WTC11 (cell line): ENCODE results near the gene MYL10.

Experiments
- CREM ChIP-seq: sonication (generic); formaldehyde crosslinking; IDR thresholded peaks from 2 replicates; pipeline ENCODE4 v1.8.1; 2022; ENCODE audit warnings: mild to moderate bottlenecking, missing genetic modification reagents, moderate library complexity
- CTCF ChIP-seq: fragments of 200-600 bp; IDR thresholded peaks from 2 replicates; pipeline ENCODE4 v1.8.0; 2022; ENCODE audit warnings: antibody characterized with exemption
- ELF4 ChIP-seq: sonication (generic); formaldehyde crosslinking; IDR thresholded peaks from 2 replicates; pipeline ENCODE4 v1.8.1; 2022; ENCODE audit warnings: low read depth, mild to moderate bottlenecking, moderate library complexity, missing genetic modification reagents
- FOXK1 ChIP-seq: sonication (generic); formaldehyde crosslinking; IDR thresholded peaks from 2 replicates; pipeline ENCODE4 v1.8.0; 2022; ENCODE audit warnings: mild to moderate bottlenecking, moderate library complexity, missing genetic modification reagents
- JUN ChIP-seq: sonication (generic); formaldehyde crosslinking; IDR thresholded peaks from 2 replicates; pipeline ENCODE4 v1.8.0; 2023; ENCODE audit warnings: mild to moderate bottlenecking, missing genetic modification reagents
- SMAD4 ChIP-seq: sonication (generic); formaldehyde crosslinking; IDR thresholded peaks from 2 replicates; pipeline ENCODE4 v1.8.0; 2022; ENCODE audit warnings: mild to moderate bottlenecking, missing genetic modification reagents
- ZNF263 ChIP-seq: sonication (generic); formaldehyde crosslinking; IDR thresholded peaks from 2 replicates; pipeline ENCODE4 v1.8.1; 2022; ENCODE audit warnings: low read depth, mild to moderate bottlenecking, moderate library complexity, missing genetic modification reagents

DNA sequence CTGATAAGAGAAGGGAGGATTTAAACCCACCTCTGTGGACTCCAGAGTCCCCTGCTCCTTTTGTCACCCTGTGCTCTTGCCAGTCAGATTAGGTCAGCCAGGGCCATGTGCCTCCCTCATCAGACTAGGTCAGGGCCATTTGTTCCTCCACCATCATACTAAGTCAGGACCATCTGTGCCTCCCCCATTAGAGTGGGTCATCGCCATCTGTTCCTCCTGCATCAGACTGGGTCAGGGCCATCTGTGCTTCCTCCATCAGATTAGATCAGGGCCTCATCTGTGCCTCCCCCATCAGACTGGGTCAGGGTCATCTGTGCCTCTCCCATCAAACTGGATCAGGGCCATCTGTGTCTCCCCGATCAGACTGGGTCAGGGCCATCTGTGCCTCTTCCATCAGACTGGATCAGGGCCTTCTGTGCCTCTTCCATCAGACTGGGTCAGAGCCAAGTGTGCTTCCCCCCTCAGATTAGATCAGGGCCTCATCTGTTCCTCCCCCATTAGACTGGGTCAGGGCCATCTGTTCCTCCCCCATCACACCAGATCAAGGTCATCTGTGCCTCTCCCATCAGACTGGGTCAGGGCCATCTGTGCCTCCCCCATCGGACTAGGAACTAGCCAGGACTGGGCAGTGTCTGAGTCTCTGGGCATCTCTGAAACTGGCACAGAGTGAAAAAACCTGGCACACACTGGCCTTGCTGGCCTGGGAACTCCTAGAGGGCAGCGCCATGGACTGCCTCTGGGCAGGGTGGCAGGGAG is 11.5 kb downstream of the MYL10 start:
- no peak for TF ChIP-seq CTCF
- no peak for TF ChIP-seq ELF4 (CRISPR knock-in tag)
- no peak for TF ChIP-seq FOXK1 (CRISPR knock-in tag)
- no peak for TF ChIP-seq CREM (CRISPR knock-in tag)
- no peak for TF ChIP-seq SMAD4 (CRISPR knock-in tag)
- TF ChIP-seq ZNF263 (CRISPR knock-in tag) = no peak
- TF ChIP-seq JUN (CRISPR knock-in tag) = no peak
